ENCODE results near the gene FGF22.

Gene FGF22

DNA sequence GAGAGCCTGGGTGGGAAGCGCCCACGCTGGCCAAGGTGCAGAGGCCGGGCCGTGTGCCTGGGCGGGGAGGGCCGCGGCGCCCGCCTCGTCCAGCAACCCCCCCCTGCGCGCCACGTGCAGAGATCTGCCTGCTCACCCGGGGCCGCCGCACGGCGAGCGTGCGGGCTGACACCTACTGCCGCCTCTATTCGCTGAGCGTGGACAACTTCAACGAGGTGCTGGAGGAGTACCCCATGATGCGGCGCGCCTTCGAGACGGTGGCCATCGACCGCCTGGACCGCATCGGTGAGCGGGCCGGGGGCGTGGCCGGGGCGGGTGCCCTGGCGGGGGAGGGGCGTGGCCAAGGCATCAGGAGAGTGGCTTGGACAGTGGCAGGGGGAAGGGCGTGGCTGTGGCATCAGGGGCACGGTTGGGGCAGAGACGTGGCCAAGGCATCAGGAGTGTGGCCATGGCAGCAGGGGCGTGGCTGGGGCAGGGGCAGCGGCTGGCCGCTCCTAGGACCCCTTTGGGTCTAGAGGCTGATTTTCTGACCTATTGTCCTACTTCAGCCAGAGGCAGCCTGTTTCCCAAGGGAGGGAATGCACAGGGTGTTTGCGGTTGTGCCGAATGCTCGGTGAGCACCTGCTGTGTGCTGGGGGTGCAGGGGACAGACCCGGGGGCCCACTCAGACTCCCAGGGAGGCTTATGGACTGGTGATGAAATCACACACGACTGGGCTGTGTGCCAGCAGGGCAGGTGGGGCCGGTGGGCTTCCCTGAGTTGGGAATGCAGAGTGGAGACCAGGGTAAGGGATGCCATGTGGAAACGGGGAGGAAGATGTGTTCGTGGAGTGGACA is 25.7 kb upstream of the FGF22 start:
- DNase-seq (ENCODE audit: low read depth): no peak
- TF ChIP-seq, protein P1, sequence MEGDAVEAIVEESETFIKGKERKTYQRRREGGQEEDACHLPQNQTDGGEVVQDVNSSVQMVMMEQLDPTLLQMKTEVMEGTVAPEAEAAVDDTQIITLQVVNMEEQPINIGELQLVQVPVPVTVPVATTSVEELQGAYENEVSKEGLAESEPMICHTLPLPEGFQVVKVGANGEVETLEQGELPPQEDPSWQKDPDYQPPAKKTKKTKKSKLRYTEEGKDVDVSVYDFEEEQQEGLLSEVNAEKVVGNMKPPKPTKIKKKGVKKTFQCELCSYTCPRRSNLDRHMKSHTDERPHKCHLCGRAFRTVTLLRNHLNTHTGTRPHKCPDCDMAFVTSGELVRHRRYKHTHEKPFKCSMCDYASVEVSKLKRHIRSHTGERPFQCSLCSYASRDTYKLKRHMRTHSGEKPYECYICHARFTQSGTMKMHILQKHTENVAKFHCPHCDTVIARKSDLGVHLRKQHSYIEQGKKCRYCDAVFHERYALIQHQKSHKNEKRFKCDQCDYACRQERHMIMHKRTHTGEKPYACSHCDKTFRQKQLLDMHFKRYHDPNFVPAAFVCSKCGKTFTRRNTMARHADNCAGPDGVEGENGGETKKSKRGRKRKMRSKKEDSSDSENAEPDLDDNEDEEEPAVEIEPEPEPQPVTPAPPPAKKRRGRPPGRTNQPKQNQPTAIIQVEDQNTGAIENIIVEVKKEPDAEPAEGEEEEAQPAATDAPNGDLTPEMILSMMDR (IDR thresholded peaks at IDR 0.05; ENCODE audit: low read length, missing control alignments): no peak
- no peak overlapping the region for H3K4me3 ChIP-seq (replicated peaks; ENCODE audit: low read depth, low read length)

DNA sequence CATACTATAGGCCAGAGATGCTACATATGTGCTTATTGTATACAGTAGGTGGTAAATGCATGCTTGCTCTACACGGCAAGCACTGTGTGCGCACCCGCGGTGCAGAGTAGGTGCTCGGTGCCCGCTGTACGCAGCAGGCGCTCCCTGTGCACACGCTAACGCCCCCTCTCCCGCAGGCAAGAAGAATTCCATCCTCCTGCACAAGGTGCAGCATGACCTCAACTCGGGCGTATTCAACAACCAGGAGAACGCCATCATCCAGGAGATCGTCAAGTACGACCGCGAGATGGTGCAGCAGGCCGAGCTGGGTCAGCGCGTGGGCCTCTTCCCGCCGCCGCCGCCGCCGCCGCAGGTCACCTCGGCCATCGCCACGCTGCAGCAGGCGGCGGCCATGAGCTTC is 24.1 kb upstream of the FGF22 start:
- no peak for DNase-seq (ENCODE audit: low read depth)
- TF ChIP-seq, protein P1 (IDR thresholded peaks at IDR 0.05; ENCODE audit: low read length, missing control alignments): no peak
- no peak overlapping the region for H3K4me3 ChIP-seq (replicated peaks; ENCODE audit: low read depth, low read length)

DNA sequence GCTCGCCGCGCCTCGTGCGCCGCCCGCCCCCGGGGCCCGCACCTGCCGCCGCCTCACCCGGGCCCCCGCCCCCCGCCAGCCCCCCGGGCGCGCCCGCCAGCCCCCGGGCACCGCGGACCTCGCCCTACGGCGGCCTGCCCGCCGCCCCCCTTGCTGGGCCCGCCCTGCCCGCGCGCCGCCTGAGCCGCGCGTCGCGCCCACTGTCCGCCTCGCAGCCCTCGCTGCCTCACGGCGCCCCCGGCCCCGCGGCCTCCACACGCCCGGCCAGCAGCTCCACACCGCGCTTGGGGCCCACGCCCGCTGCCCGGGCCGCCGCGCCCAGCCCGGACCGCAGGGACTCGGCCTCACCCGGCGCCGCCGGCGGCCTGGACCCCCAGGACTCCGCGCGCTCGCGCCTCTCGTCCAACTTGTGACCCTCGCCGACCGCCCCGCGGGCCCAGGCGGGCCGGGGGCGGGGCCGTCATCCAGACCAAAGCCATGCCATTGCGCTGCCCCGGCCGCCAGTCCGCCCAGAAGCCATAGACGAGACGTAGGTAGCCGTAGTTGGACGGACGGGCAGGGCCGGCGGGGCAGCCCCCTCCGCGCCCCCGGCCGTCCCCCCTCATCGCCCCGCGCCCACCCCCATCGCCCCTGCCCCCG is 23.5 kb upstream of the FGF22 start:
- H3K4me3 ChIP-seq (replicated peaks; ENCODE audit: low read depth, low read length): no peak overlapping the region

DNA sequence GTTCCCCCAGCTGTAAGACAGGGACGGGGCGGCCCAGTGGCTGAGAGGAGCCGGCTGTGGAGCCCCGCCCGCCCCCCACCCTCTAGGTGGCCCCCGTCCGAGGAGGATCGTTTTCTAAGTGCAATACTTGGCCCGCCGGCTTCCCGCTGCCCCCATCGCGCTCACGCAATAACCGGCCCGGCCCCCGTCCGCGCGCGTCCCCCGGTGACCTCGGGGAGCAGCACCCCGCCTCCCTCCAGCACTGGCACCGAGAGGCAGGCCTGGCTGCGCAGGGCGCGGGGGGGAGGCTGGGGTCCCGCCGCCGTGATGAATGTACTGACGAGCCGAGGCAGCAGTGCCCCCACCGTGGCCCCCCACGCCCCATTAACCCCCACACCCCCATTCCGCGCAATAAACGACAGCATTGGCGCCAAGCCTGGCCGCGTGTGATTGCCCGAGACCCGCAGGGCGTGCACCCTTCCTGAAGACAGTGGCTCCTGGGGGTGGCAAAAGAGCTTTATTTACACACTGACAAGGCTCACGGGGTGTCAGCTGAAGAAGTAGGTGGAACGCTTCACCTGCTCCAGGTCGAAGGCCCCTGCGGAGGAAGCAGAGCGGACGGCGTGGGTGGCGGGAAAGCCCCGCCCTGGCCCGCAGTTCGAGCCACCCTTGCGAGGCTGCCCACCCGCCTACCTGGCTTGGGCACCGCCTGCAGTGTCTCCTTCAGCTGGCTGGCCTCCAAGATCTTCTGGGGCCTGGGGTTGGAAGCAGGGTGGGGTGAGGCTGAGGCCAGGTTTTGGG is 22.7 kb upstream of the FGF22 start:
- no peak for DNase-seq (ENCODE audit: low read depth)
- TF ChIP-seq, protein P1 (IDR thresholded peaks at IDR 0.05; ENCODE audit: low read length, missing control alignments): no peak
- H3K4me3 ChIP-seq (replicated peaks; ENCODE audit: low read depth, low read length): no peak overlapping the region

More for the DNA sequence above, 23.5 kb upstream of the FGF22 start:
- TF ChIP-seq, protein P1 (IDR thresholded peaks at IDR 0.05; ENCODE audit: low read length, missing control alignments): no peak
- DNase-seq (ENCODE audit: low read depth): no peak

DNA sequence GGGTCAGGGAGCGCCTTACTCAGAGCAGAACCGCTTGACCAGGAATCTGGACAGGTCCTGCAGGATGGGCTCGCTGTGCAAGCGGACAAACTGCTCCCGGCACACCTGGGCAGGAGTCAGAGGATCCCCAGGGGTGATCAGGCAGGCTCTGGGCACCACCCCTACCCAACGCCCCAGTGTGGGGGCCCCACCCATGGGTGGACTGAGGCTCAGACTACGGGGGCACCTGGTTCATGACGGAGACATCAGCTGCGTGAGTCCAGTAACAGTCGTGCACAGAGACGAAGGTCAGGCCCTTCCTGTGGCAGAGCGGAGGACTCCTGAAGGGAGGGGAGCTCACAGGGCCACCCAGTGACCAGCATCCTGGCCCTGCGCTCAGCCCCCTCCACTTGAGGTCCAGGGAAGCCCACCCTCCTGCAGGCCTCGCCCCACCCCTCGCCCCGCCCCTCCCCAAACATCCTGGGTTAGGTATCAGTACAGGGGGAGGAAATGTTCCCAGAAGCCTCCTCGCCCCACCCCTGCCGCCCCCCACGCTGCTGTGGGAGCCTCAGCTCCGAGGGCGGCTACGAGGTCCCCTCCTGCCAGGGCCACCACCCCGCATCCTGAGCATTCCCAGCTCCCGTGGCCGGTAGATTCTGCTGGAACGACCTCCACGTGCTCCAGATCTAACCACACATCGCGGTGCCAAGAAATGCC is 22.0 kb upstream of the FGF22 start:
- TF ChIP-seq, protein P1 (IDR thresholded peaks at IDR 0.05; ENCODE audit: low read length, missing control alignments): no peak
- DNase-seq (ENCODE audit: low read depth): no peak
- no peak overlapping the region for H3K4me3 ChIP-seq (replicated peaks; ENCODE audit: low read depth, low read length)

DNA sequence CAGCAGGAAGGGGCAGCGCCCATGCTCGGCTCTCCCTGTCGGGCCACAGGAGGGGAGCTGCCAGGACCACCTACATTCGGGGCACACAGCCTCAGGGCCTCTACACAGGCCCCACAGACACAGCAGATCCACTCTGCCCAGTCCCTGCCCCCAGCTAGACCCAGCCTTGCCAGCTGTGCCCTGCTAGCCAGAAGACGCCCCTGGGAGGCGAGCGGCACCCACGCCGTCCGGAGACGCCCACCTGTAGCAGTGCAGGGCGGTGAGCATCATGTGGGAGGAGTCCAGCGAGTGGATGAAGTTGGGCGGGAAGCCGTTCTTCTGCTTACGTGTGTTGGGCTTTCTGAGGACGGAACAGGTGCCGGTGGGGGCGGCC is 21.4 kb upstream of the FGF22 start:
- TF ChIP-seq, protein P1 (IDR thresholded peaks at IDR 0.05; ENCODE audit: low read length, missing control alignments): no peak
- DNase-seq (ENCODE audit: low read depth): no peak
- no peak overlapping the region for H3K4me3 ChIP-seq (replicated peaks; ENCODE audit: low read depth, low read length)
